SW 1271 (cell line): ENCODE data around the gene FGF23.
"Not testable (repeated sequence)": the region's sequence is repeated elsewhere in the genome, so short reads cannot be mapped to it uniquely, and the experiment has no call there.

Experiments used
- DNase-seq, 2 experiments: peaks; one replicate each; lab custom pipeline; 2025; lab: John Stamatoyannopoulos, UW

Gene FGF23

GRCh38 chr12:4379405-4379804 is at the start of gene FGF23:
Gene FGF23, minus strand, starts transcription at chr12:4379712. Its CDS starts 130 bp downstream, at chr12:4379582.
- no peak for DNase-seq

GRCh38 chr12:4424422-4424821 is 44.9 kb upstream of the FGF23 start:
- DNase-seq = no peak

GRCh38 chr12:4423528-4424195 is 44.1 kb upstream of the FGF23 start:
- no peak for DNase-seq

- DNase-seq = no peak
These were observed 43.5 kb upstream of the FGF23 start for GRCh38 chr12:4422985-4423384.

GRCh38 chr12:4421590-4422031 is 42.1 kb upstream of the FGF23 start:
- peak; percentile 20 to 56 for DNase-seq

GRCh38 chr12:4420138-4420670 is 40.7 kb upstream of the FGF23 start:
- no peak for DNase-seq

GRCh38 chr12:4418913-4419312 is 39.4 kb upstream of the FGF23 start:
- no peak for DNase-seq

- no peak for DNase-seq
These were observed 38.4 kb upstream of the FGF23 start for GRCh38 chr12:4417936-4418335.

GRCh38 chr12:4417455-4417854 is 37.9 kb upstream of the FGF23 start:
- no peak for DNase-seq

GRCh38 chr12:4416276-4416675 is 36.8 kb upstream of the FGF23 start:
- DNase-seq = no peak

GRCh38 chr12:4412465-4412864 is 33.0 kb upstream of the FGF23 start:
- DNase-seq = no peak

GRCh38 chr12:4412056-4412455 is 32.5 kb upstream of the FGF23 start:
- no peak for DNase-seq

- DNase-seq = no peak
These were observed 27.6 kb upstream of the FGF23 start for GRCh38 chr12:4407136-4407535.

GRCh38 chr12:4404877-4405637 is 25.5 kb upstream of the FGF23 start:
- DNase-seq = not testable (repeated sequence)

- no peak for DNase-seq
These were observed 23.5 kb upstream of the FGF23 start for GRCh38 chr12:4402996-4403395.

- no peak for DNase-seq
These were observed 21.6 kb upstream of the FGF23 start for GRCh38 chr12:4401117-4401516.

GRCh38 chr12:4395818-4396217 is 16.3 kb upstream of the FGF23 start:
- DNase-seq = no peak

GRCh38 chr12:4393211-4393610 is 13.7 kb upstream of the FGF23 start:
- DNase-seq = no peak

- no peak for DNase-seq
These were observed 12.8 kb upstream of the FGF23 start for GRCh38 chr12:4392223-4392742.

- no peak for DNase-seq
These were observed 9.2 kb upstream of the FGF23 start for GRCh38 chr12:4388662-4389061.

GRCh38 chr12:4388032-4388431 is 8.5 kb upstream of the FGF23 start:
- DNase-seq = no peak

- DNase-seq = no peak
These were observed 8.1 kb upstream of the FGF23 start for GRCh38 chr12:4387607-4388006.

- DNase-seq = no peak
These were observed 7.3 kb upstream of the FGF23 start for GRCh38 chr12:4386801-4387200.
